Muscle layer of colon (tissue), 2 donors: ENCODE results near the gene SLC18A2.

Experiments used
- H3K27ac ChIP-seq: one replicate; pipeline ENCODE4 v1.7.0; 2013; ENCODE audit warnings: low read depth, mild to moderate bottlenecking, low read length, moderate library complexity
- H3K27me3 ChIP-seq, 2 donors: one replicate each; pipeline ENCODE4 v1.7.0; 2013; ENCODE audit warnings: low read length in 2 of 2, mild to moderate bottlenecking in 2 of 2; ENCODE audit not compliant: insufficient read depth in 2 of 2, control insufficient read depth in 1 of 2
- H3K36me3 ChIP-seq: one replicate; pipeline ENCODE4 v1.7.0; 2013; ENCODE audit warnings: mild to moderate bottlenecking, low read length; ENCODE audit not compliant: insufficient read depth
- H3K4me1 ChIP-seq: one replicate; pipeline ENCODE4 v1.7.0; 2013; ENCODE audit warnings: mild to moderate bottlenecking, low read length; ENCODE audit not compliant: insufficient read depth
- H3K4me3 ChIP-seq, 2 donors: one replicate each; pipeline ENCODE4 v1.7.0; 2013; ENCODE audit warnings: low read length in 2 of 2, low read depth in 1 of 2, mild to moderate bottlenecking in 1 of 2, moderate library complexity in 1 of 2
- H3K9ac ChIP-seq: one replicate; pipeline ENCODE4 v1.7.0; 2013; ENCODE audit warnings: low read length
- H3K9me3 ChIP-seq: one replicate; pipeline ENCODE4 v1.7.0; 2013; ENCODE audit warnings: mild to moderate bottlenecking, low read length
- donor health status: abdominal sarcoma.
- donor health status: Adenocarcinoma of cecum.

SLC18A2 gene

DNA sequence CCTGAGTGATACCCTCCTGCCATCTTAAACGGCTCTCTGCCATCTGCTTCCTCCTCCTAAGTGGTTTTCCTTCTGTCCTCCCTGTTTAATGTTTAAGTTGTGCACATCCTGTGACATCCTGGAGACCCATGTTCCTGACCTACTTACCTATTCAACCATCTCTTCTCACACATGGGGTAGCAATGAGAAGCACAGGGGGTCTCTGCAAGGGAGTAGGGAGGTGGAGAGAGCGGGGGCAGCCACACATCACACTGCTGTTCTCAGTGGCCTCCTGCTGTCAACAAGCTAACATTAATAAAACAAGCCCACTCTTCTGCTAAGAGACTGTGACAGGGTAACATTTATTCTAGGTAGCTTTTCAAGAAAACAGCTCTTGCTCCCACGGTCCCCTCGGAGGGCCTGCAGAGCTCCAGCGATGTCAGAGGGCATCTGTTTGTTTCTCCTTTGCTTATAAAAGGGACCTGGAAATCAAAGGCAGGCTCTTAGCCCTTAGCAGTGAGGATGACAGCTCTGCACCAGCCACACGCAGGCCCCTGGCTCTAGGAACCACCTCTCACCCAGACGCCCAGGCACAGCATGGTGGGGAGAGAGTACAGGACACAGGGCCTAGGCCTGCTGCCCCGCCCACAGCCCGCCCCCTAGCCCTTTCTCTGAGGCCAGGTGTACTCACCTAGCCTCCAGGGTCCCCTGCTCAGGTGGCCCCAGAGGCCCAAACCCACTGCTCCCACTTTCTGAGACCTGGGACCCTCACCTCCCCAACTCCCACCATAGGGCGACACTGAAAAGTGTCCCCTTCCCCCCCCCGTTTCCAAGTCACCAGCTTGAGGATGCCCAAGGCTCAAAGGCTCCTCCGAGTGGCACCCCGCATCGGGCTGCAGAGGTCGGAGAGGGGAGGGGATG, 943 bp upstream of the SLC18A2 start:
- H3K4me3 ChIP-seq = no peak overlapping the region
- no peaks in the 10 kb centered on the region for H3K36me3 ChIP-seq
- no peak overlapping the region for H3K27ac ChIP-seq
- H3K27me3 ChIP-seq = peaks cover 0 to 22% of the 10 kb centered on the region in 2 donors
- no peaks in the 10 kb centered on the region for H3K4me1 ChIP-seq
- H3K9me3 ChIP-seq = no peaks in the 10 kb centered on the region
- no peak overlapping the region for H3K9ac ChIP-seq

DNA sequence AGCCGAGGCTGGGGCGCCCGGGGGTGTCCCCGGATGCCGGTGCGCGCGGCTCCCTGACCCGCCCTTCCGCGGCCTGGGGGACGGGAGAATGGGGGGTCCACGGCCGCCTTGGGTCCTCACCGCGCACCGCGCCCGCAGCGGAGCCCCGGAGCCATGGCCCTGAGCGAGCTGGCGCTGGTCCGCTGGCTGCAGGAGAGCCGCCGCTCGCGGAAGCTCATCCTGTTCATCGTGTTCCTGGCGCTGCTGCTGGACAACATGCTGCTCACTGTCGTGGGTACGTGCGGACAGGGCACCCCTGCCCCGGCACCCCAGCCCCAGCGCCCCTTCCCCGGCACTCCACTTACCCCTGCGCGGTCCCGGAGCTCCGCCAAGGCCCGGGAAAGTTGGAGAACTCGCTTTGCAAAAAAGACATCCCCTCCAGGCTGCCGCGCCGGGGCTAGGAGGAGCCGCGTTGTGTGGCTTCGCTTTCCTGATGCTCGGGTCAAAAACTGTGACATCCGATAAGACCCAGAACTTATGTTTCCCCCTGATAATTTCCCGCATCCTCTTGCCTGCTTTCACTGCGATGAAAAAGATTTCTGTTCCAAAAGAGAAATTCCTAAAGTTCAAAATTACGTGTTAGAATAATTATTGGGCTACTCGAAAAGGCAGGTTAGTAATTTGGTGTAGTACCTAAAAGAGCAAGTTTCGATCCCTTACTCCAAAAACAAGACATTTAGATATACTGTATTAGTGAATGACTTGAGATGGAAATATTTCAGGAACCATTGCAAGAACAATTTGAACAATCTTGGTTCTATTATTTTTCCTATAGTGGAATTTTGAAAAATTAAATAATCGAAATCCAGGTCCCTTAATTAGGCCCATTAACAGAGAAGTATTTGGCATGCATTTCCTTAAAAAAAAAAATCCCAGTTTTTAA, 888 bp downstream of the SLC18A2 start:
- Histone ChIP-seq H3K27me3 (peaks cover 0 to 24% of the 10 kb centered on the region in 2 donors), H3K4me3 (no peak overlapping the region), H3K4me1 (no peaks in the 10 kb centered on the region), H3K9me3 (no peaks in the 10 kb centered on the region), H3K36me3 (no peaks in the 10 kb centered on the region), H3K9ac (no peak overlapping the region), H3K27ac (no peak overlapping the region)

DNA sequence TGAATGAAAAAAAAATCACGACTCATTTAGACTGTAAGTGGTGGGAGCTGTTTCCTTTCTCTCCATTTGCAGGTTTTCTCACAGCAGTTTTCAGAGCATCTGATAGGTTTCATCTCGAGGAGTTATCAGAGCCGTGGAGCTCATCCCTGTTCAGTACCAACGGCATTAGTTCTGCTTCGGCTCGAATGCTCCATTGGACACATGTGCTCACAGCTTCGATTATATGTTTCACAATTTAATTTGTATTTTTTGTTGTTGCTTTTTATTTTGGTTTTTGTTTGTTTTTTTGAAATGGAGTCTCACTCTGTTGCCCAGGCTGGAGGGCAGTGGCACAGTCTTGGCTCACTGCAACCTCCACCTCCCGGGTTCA, 1.5 kb downstream of the SLC18A2 start:
- no peaks in the 10 kb centered on the region for H3K36me3 ChIP-seq
- H3K27ac ChIP-seq = no peak overlapping the region
- no peak overlapping the region for H3K9ac ChIP-seq
- H3K4me3 ChIP-seq = no peak overlapping the region
- no peaks in the 10 kb centered on the region for H3K4me1 ChIP-seq
- H3K9me3 ChIP-seq = no peaks in the 10 kb centered on the region
- H3K27me3 ChIP-seq = peaks cover 0 to 24% of the 10 kb centered on the region in 2 donors

DNA sequence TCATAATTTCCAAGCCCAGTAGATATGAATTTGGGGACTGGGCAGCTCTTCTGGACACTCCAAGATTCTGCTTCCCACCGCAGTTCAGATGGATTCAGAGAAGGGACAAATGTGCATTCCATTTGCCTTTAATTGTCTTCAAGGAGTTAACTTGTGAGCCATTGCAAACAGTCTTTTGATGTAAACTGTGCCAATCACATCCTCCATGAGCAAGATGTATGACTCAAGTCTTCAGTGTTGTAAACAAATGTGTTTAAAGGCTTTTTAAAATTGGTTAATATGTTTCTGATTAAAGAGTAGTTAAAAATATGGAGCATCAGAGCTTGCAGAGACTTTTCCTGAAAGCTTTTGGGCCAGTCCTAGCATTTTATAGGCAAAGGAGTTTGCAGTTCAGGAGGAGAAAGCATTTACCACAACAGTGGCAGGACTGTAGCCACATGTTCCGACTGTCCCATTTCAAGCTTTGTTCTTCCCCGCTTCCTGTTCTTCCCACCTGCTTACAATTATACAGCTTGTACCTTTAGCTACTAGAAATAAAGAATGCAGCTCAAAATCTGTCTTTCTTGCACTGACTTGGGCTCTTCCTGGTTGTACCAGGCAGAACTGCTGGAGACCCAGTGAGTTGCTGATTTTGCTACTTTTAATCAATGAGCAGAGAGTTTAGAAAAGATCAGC, 6.2 kb downstream of the SLC18A2 start:
- Histone ChIP-seq H3K36me3 (no peaks in the 10 kb centered on the region), H3K4me3 (no peak overlapping the region), H3K27me3 (peaks cover 0 to 7% of the 10 kb centered on the region in 2 donors), H3K27ac (no peak overlapping the region), H3K9ac (no peak overlapping the region), H3K9me3 (no peaks in the 10 kb centered on the region), H3K4me1 (no peaks in the 10 kb centered on the region)

DNA sequence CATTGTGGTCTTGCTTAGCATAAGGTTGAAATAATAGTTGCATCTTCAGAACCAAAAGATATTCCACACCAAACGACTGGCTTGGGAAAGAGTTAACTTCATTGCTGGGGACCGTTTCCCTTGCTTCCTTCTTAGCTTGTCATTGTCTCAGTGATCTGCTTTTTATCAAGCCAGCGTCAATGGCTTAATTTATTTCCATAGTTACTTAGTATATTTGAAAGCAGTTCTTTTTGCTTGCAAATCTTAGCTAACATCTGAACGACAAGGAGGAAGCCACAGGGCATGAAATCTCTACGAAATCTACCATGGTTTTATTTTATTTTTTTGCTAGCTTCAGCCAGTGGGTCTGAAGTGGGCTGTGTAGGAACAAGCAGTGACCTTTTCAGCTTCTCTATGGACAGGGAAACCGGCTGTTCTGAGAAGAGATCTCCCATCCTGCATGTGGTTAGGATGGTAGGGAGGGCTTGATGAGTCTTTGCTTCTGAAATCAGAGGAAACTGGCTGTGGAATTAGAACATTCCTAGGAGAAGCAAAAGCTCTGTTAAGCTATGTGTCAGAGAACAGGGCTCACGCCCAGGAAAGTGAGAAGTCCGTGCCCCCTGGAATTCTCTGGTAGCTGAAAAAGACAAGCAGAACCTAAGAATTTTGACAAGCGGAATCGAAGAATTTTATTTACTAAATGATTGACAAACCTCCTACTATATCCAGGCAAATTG, 8.0 kb downstream of the SLC18A2 start:
- no peak overlapping the region for H3K4me3 ChIP-seq
- no peaks in the 10 kb centered on the region for H3K4me1 ChIP-seq
- H3K27ac ChIP-seq = no peak overlapping the region
- H3K27me3 ChIP-seq = peaks cover 0 to 7% of the 10 kb centered on the region in 2 donors
- no peaks in the 10 kb centered on the region for H3K36me3 ChIP-seq
- no peaks in the 10 kb centered on the region for H3K9me3 ChIP-seq
- no peak overlapping the region for H3K9ac ChIP-seq

DNA sequence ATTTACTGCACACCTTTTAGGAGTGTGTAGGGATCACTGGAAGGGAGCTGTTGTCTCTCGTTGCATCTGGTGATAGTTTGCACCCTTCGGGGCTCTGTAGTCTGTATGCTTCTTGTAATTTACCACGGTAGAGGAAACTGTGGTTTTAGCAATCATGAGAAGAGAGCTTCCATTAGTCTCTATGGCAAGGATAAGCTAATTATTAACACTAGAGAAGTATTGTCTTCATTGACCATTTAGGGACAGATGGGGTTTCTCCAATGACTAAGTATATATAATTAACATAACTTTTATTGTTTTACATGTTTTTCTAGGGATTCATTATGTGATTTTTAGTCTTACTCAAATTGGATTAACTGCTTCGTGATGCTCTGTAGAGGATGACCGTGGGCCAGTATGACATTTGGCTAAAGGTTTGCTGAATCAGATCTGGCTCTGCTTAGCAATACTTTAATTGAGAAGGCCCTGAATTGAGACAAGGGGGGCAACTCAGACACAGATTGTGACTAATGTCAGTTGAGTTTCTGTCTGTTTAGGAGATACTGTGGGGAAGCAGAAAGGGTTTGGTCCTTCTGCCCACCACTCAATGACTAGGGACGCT, 8.7 kb downstream of the SLC18A2 start:
- Histone ChIP-seq H3K9ac (no peak overlapping the region), H3K27me3 (peaks cover 0 to 7% of the 10 kb centered on the region in 2 donors), H3K36me3 (no peaks in the 10 kb centered on the region), H3K9me3 (no peaks in the 10 kb centered on the region), H3K27ac (no peak overlapping the region), H3K4me1 (no peaks in the 10 kb centered on the region), H3K4me3 (no peak overlapping the region)

DNA sequence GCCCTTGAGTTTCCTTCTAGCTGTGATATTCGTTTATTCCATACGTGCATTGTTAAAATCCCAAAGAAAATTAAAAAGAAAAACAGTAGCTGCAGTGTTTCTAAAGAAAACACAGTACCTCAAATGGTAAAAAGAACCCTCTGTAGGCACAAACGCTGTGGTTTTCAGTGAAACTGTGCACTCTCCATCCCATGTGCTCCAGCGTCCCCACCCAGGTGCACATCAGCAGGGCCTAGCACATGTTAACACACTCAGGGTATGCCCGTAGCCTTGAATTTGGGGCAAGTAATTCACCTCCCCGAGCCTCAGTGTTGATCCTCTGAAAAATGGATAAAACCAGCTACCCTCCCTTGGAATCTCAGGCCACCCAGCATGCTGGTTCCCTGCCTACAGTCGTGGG, 9.5 kb downstream of the SLC18A2 start:
- Histone ChIP-seq H3K9me3 (no peaks in the 10 kb centered on the region), H3K27me3 (peaks cover 0 to 4% of the 10 kb centered on the region in 2 donors), H3K4me1 (no peaks in the 10 kb centered on the region), H3K27ac (no peak overlapping the region), H3K4me3 (no peak overlapping the region), H3K36me3 (no peaks in the 10 kb centered on the region), H3K9ac (no peak overlapping the region)

DNA sequence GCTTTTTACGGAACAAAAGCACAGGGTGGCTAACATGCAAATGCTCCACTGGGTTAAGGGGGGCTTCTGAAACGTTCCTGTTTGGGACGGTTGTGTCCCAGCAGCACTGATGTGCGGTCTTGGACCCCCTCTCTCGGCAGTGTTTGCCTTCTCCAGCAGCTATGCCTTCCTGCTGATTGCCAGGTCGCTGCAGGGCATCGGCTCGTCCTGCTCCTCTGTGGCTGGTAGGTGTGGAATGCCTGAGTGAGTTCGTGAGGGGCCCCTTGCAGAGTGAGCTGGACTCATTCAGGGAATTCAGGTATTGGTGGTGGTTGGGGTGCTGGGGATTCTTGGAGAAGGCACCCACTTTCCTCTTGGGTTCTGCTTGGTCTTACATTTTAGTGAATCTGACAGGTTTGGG, 13.0 kb downstream of the SLC18A2 start:
- no peak overlapping the region for H3K9ac ChIP-seq
- no peaks in the 10 kb centered on the region for H3K36me3 ChIP-seq
- H3K27ac ChIP-seq = no peak overlapping the region
- no peaks in the 10 kb centered on the region for H3K4me1 ChIP-seq
- H3K9me3 ChIP-seq = no peaks in the 10 kb centered on the region
- H3K27me3 ChIP-seq = peaks cover 0 to 4% of the 10 kb centered on the region in 2 donors
- no peak overlapping the region for H3K4me3 ChIP-seq

DNA sequence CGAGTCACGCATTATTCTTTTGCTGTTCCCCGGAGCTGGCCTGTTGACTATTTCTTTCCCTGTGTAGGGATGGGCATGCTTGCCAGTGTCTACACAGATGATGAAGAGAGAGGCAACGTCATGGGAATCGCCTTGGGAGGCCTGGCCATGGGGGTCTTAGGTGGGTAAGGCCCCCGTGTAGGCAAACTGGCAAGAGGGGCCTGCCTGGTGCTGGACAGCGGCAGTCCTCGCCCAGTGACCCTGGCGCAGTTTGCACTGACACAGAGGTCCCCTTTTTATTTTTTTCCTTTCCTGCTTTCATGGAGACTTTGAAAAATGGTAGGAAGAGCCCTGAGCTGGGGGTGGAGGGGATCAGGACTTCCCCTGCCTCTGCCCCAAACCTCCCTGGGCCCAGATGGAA, 13.4 kb downstream of the SLC18A2 start:
- H3K9ac ChIP-seq = no peak overlapping the region
- peaks cover 0 to 4% of the 10 kb centered on the region in 2 donors for H3K27me3 ChIP-seq
- no peaks in the 10 kb centered on the region for H3K36me3 ChIP-seq
- no peak overlapping the region for H3K27ac ChIP-seq
- no peak overlapping the region for H3K4me3 ChIP-seq
- H3K9me3 ChIP-seq = no peaks in the 10 kb centered on the region
- no peaks in the 10 kb centered on the region for H3K4me1 ChIP-seq

DNA sequence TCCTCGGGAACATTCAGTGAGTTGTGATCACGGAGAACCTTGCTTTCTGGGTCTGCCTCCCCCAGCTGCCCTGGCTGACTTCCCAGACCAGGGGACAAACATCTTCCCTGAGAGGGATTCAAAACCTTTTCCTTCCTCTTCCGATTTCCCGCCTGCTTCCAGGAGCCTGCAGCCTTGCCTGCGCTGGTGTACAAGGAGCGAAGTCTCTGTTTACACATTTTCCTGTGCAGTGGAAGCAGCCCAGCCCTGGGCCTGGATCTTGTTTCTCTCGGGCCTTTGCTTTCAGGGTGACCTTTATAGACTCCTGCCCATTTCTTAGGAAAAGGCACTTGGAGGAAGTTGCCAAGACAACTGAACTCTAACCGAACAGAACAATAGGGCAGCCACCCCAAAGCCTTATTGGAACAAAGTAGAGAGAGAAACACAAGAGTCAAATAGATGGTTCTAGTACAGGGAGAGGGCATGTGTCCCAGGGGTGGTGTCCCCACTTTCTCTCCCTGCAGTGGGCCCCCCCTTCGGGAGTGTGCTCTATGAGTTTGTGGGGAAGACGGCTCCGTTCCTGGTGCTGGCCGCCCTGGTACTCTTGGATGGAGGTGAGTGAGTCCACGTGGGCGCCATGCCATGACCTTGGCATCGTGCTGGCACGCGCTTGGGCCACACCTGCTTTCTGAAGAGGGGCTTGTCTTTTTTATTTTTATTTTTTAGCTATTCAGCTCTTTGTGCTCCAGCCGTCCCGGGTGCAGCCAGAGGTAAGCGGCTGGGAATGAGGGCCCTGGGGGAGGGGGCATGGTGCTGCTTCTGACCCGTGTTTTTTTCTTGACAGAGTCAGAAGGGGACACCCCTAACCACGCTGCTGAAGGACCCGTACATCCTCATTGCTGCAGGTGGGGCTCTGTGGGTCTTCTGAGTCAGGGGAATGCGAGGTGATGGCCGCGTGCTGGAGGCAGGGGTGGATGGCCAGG, 14.1 kb downstream of the SLC18A2 start:
- Histone ChIP-seq H3K9ac (no peak overlapping the region), H3K36me3 (no peaks in the 10 kb centered on the region), H3K27ac (no peak overlapping the region), H3K4me3 (no peak overlapping the region), H3K4me1 (no peaks in the 10 kb centered on the region), H3K27me3 (peaks cover 0 to 4% of the 10 kb centered on the region in 2 donors), H3K9me3 (no peaks in the 10 kb centered on the region)
